ENCODE data around the gene HCK.
A peak's percentile ranks its signal among the peaks of the same experiment; 100 is the strongest.

The HCK gene

GRCh38 chr20:32051720-32052089 is 337 bp upstream of the HCK start:
- no peak for DNase-seq
- intact Hi-C loops (cut with DNase I), result no loop called here

- DNase-seq, result peak in 29 of 42 donors; percentile 20 to 67 (median 41)
- intact Hi-C loops (cut with DNase I), result no loop called here
Observed at GRCh38 chr20:32052778-32053362, 828 bp downstream of the HCK start.

DNA sequence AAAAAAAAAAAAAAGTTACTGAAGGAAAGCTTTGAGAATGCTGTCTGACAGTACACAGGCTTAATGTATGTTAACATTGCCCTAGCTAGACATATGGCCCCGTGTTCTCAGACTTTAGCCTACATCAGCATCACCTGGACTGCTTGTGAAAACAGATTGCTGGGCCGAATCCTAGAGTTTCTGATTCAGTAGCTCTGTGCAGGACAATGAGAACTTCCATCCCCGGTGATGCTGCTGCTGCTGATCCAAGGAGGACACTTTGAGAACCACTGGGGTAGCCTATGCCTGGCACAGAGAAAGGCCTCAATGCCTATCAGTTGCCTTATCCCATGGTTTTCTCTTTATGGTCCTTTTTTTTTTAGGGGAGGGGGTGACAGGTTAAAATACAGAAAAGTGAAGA is 1.6 kb downstream of the HCK start:
- no peak for DNase-seq
- intact Hi-C loops (cut with DNase I), result no loop called here

GRCh38 chr20:32056708-32057483 is 4.9 kb downstream of the HCK start:
- intact Hi-C loops (cut with DNase I), result no loop called here
- no peak for DNase-seq

GRCh38 chr20:32057656-32058184 is 5.7 kb downstream of the HCK start:
- intact Hi-C loops (cut with DNase I), result no loop called here
- DNase-seq, result no peak

DNA sequence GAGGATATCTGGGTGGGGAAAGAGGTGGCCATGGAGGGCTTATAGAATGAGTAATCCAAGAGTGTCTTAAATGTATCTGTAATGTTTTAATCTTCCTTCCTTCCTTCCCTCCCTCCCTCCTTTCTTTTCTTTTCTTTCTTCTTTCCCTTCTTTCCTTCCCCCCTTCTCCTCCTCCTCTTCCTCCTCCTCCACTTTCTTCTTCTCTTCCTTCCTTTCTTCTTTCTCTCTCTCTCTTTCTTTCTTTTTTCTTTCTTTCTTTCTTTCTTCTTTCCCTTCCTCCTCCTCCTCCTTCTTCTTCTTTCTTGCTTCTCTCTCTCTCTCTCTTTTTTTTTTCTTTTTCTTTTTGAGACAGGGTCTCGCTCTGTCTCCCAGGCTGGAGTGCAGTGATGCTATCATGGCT is 7.1 kb downstream of the HCK start:
- intact Hi-C loops (cut with DNase I), result no loop called here
- DNase-seq, result no peak

GRCh38 chr20:32062776-32063170 is 10.7 kb downstream of the HCK start:
- intact Hi-C loops (cut with DNase I), result no loop called here
- DNase-seq, result peak in 38 of 42 donors; percentile 19 to 81 (median 48)

- DNase-seq, result peak in 4 of 42 donors; percentile 19 to 42 (median 29)
- intact Hi-C loops (cut with DNase I), result no loop called here
Observed at GRCh38 chr20:32063695-32064094, 11.7 kb downstream of the HCK start.

DNA sequence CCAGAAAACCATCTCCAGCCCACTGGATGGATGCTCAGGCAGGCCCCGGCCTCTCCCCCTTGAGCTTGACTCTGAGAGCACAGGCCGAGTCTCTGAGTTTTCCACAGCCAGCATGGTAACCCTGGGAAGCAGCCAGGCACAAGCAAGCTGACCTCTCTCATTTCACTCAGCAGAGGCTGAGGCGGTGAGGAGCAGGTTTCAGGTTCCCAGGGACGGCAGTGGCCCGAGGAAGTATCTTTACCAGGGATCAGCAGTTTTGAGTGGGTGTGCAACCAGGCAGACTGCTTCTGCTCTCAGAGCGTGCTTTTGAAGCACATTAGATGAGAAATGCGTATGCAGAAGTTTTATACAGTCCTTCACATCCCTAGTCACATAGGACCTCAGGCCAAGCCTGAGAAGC is 12.6 kb downstream of the HCK start:
- peak in 2 of 42 donors; percentile 17 to 42 for DNase-seq
- intact Hi-C loops (cut with DNase I), result no loop called here

GRCh38 chr20:32067234-32067821 is 15.3 kb downstream of the HCK start:
- intact Hi-C loops (cut with DNase I), result no loop called here
- DNase-seq, result no peak

DNA sequence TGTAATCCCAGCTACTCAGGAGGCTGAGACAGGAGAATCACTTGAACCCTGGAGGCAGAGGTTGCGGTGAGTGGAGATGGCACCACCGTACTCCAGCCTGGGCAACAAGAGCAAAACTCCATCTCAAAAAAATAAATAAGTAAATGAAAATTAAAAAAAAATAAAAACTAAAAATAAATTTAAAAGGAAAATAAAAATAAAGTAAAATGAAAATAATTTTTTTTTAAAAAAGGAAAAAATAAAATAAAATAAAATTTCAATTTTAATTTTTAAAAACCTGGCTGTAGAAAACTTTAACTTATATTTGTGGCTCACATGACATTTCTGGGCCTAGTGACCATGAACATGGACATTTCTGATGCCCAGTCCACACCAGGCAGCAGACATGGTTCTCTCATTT is 16.1 kb downstream of the HCK start:
- intact Hi-C loops (cut with DNase I), result no loop called here
- no peak for DNase-seq

GRCh38 chr20:32069711-32070110 is 17.7 kb downstream of the HCK start:
- DNase-seq, result no peak
- intact Hi-C loops (cut with DNase I), result no loop called here

GRCh38 chr20:32070282-32070681 is 18.2 kb downstream of the HCK start:
- intact Hi-C loops (cut with DNase I), result no loop called here
- DNase-seq, result no peak

DNA sequence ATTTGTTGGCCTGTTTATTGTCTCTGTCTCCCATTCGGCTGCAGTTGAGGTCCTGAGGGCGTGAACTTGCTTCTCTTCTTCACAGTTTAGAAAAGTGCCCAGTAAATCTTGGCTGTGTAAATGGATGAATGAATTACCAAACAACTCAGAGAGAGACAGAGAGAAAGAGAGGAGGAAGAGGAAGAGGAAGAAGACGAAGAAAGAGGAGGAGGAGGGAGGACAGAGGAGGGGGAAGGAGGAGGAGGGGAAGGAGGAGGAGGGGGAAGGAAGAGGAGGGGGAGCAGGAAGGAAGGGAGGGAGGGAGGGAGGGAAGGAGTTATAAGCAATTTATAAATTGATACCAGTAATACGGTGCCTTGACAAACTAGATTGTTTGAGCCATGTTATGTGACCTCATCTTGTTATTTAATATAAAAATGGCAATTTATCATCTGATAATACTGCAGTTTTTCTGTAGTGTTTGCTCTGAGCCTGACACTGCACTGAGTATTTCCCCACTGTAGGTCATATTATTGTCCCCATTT is 18.7 kb downstream of the HCK start:
- DNase-seq, result no peak
- intact Hi-C loops (cut with DNase I), result no loop called here

DNA sequence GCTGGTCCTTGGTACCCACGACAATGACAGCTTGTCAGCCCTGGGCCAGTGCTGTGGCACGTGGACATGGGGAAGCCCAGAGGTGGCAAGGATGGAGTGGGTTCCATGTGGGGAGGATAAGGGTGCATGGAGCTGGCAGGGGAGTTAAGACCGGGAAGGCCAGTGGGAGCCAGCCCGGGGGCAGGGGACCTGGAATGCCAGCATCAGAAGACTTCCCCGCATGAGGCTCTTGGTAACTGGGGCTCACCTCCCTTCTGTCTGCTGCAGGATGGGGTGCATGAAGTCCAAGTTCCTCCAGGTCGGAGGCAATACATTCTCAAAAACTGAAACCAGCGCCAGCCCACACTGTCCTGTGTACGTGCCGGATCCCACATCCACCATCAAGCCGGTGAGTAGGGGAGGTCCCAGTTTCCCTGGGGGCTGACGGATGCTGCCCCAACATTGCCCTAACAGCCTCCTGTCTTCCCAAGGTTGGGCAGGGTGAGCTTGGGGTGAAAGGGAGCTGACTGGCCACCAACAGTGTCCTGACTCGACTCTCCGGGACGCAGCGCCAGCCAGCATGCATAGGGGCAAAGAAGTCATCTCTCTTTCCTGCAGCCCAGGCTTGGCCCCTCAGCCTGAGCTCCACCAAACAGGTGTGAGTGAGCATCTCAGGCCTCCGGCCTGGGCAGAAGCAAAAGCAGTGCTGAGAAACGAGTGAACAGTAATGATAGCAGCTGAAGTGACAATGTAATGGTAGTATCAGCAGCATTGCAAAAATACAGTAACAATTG is 19.5 kb downstream of the HCK start:
- no peak for DNase-seq
- intact Hi-C loops (cut with DNase I), result no loop called here

DNA sequence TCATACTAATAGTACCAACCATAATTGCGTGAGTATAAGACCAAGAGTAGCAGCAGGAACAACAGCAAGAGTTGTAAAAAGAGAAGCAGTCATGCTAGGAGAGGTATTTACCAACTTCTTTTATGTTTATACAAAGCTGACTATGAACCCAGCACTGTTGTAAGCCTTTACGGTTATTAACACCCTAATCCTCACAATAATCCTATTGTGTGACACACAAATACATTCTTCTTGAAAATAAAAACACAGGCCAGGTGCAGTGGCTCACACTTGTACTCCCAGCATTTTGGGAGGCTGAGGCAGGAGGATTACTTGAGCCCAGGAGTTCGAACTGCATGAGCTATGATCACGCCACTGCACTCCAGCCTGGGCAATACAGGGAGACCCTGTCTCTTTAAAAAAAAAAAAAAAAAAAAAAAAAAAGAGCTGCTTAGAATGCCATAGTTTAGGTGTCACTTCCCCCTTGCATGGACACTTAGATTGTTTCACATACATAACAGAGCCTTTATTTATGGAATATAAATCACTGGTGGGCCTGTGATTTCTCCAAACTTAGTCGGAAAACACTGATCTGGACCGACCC is 20.2 kb downstream of the HCK start:
- intact Hi-C loops (cut with DNase I), result no loop called here
- DNase-seq, result no peak

GRCh38 chr20:32075534-32075933 is 23.5 kb downstream of the HCK start:
- no peak for DNase-seq
- intact Hi-C loops (cut with DNase I), result no loop called here

GRCh38 chr20:32077190-32077589 is 25.1 kb downstream of the HCK start:
- intact Hi-C loops (cut with DNase I), result no loop called here
- no peak for DNase-seq

GRCh38 chr20:32078322-32078721 is 26.3 kb downstream of the HCK start:
- DNase-seq, result no peak
- intact Hi-C loops (cut with DNase I), result no loop called here

All from head of caudate nucleus (tissue), 42 donors.